ENCODE results near the gene DOCK2.
"Not testable (repeated sequence)": the region's sequence is repeated elsewhere in the genome, so short reads cannot be mapped to it uniquely, and the experiment has no call there.

The DOCK2 gene

GRCh38 chr5:169944115-169944514 lies 307.0 kb downstream of the DOCK2 start:
- no peak overlapping the region for H3K27ac ChIP-seq

GRCh38 chr5:169944922-169945680 lies 308.0 kb downstream of the DOCK2 start:
- no peak overlapping the region for H3K4me3 ChIP-seq (ENCODE audit: low read depth, low read length)
- H3K27me3 ChIP-seq (ENCODE audit: insufficient read depth, low read depth, severe bottlenecking) = peaks cover 83% of the 10 kb centered on the region
- H3K36me3 ChIP-seq = no peaks in the 10 kb centered on the region
- no peak overlapping the region for H3K27ac ChIP-seq
- H3K9me3 ChIP-seq (ENCODE audit: severe bottlenecking) = no peaks in the 10 kb centered on the region
- TF ChIP-seq CTCF (IDR thresholded peaks at IDR 0.05; ENCODE audit: low read depth, low read length) = no peak
- DNase-seq = no peak

More at GRCh38 chr5:169944115-169944514, 307.0 kb downstream of the DOCK2 start:
- no peak for DNase-seq
- peaks cover 83% of the 10 kb centered on the region for H3K27me3 ChIP-seq (ENCODE audit: insufficient read depth, low read depth, severe bottlenecking)
- no peaks in the 10 kb centered on the region for H3K9me3 ChIP-seq (ENCODE audit: severe bottlenecking)
- no peaks in the 10 kb centered on the region for H3K36me3 ChIP-seq
- no peak overlapping the region for H3K4me3 ChIP-seq (ENCODE audit: low read depth, low read length)
- no peak for TF ChIP-seq CTCF (IDR thresholded peaks at IDR 0.05; ENCODE audit: low read depth, low read length)

- TF ChIP-seq CTCF (IDR thresholded peaks at IDR 0.05; ENCODE audit: low read depth, low read length) = no peak
- Histone ChIP-seq H3K27ac (no peak overlapping the region), H3K9me3 (ENCODE audit: severe bottlenecking) (no peaks in the 10 kb centered on the region), H3K36me3 (no peaks in the 10 kb centered on the region), H3K27me3 (ENCODE audit: insufficient read depth, low read depth, severe bottlenecking) (peaks cover 83% of the 10 kb centered on the region), H3K4me3 (ENCODE audit: low read depth, low read length) (no peak overlapping the region)
- DNase-seq = no peak
Observed at GRCh38 chr5:169945831-169946261, 308.8 kb downstream of the DOCK2 start.

GRCh38 chr5:169946743-169947295 lies 309.7 kb downstream of the DOCK2 start:
- no peak overlapping the region for H3K27ac ChIP-seq
- H3K4me3 ChIP-seq (ENCODE audit: low read depth, low read length) = no peak overlapping the region
- H3K36me3 ChIP-seq = no peaks in the 10 kb centered on the region
- TF ChIP-seq CTCF (IDR thresholded peaks at IDR 0.05; ENCODE audit: low read depth, low read length) = no peak
- DNase-seq = no peak
- peaks cover 74% of the 10 kb centered on the region for H3K27me3 ChIP-seq (ENCODE audit: insufficient read depth, low read depth, severe bottlenecking)
- H3K9me3 ChIP-seq (ENCODE audit: severe bottlenecking) = no peaks in the 10 kb centered on the region

- peaks cover 54% of the 10 kb centered on the region for H3K27me3 ChIP-seq (ENCODE audit: insufficient read depth, low read depth, severe bottlenecking)
- no peaks in the 10 kb centered on the region for H3K9me3 ChIP-seq (ENCODE audit: severe bottlenecking)
- no peak for DNase-seq
- no peak overlapping the region for H3K27ac ChIP-seq
- no peak overlapping the region for H3K4me3 ChIP-seq (ENCODE audit: low read depth, low read length)
- no peaks in the 10 kb centered on the region for H3K36me3 ChIP-seq
- no peak for TF ChIP-seq CTCF (IDR thresholded peaks at IDR 0.05; ENCODE audit: low read depth, low read length)
Observed at GRCh38 chr5:169950333-169950732, 313.3 kb downstream of the DOCK2 start.

GRCh38 chr5:169953196-169953595 lies 316.1 kb downstream of the DOCK2 start:
- H3K27me3 ChIP-seq (ENCODE audit: insufficient read depth, low read depth, severe bottlenecking) = peaks cover 36% of the 10 kb centered on the region
- H3K4me3 ChIP-seq (ENCODE audit: low read depth, low read length); H3K9me3 ChIP-seq (ENCODE audit: severe bottlenecking); DNase-seq; H3K27ac ChIP-seq; H3K36me3 ChIP-seq: not testable (repeated sequence)
